NCI-H526 treated with DMSO at 0.1 percent for 48 hours (cell line): ENCODE data around the gene ALOX15B.
A peak's percentile ranks its signal among the peaks of the same experiment; 100 is the strongest.
"Not testable (repeated sequence)": the region's sequence is repeated elsewhere in the genome, so short reads cannot be mapped to it uniquely, and the experiment has no call there.

Experiments used
- DNase-seq: peaks from one replicate; lab custom pipeline; 2025; lab: John Stamatoyannopoulos, UW

Gene ALOX15B

DNA sequence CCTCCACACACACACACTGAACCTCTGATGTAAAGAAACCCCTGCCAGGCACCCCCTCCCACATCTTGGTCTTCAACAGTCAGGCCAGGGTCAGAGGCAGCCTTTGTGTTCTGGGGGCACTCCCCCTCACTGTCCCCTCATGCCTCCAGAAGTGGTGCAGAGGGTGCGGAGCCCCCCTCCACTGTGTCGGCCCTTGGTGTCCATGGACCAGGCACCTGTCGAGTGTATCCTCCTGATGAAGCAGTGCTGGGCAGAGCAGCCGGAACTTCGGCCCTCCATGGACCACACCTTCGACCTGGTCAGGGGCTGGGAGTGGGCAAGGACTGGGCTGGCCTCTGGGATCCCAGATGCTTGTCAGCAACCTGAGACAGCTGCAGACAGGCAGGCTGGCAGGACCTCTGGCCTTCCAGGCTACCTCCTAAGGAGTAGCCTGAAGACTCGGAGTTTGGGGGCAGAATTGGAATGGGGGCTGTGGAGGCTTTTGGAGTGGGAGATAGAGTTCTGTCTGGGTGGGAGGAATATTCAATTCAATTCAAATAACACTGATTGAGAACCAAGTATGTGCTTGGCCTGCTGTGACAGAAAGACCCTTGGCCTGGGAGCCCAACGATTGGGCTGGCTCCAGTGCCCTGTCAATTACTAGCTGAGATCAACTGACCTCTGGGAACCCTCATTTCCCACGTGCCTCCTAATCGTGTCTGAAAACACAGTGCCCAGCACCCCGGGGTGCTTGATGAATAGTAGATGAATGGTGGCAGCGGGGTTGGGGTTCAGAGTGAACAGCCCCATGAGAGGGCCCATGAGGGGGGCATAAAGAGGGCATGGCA lies 24.9 kb upstream of the ALOX15B start:
- DNase-seq, result no peak

DNA sequence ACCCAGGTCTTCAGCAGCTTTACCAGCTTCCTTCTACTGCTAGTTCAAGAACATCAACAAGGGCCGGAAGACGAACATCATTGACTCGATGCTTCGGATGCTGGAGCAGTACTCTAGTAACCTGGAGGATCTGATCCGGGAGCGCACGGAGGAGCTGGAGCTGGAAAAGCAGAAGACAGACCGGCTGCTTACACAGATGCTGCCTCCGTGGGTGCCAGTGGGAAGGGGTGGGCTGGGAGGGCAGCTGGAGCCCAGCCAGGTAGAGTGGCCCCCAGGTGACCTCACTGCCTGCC lies 24.4 kb upstream of the ALOX15B start:
- no peak for DNase-seq

DNA sequence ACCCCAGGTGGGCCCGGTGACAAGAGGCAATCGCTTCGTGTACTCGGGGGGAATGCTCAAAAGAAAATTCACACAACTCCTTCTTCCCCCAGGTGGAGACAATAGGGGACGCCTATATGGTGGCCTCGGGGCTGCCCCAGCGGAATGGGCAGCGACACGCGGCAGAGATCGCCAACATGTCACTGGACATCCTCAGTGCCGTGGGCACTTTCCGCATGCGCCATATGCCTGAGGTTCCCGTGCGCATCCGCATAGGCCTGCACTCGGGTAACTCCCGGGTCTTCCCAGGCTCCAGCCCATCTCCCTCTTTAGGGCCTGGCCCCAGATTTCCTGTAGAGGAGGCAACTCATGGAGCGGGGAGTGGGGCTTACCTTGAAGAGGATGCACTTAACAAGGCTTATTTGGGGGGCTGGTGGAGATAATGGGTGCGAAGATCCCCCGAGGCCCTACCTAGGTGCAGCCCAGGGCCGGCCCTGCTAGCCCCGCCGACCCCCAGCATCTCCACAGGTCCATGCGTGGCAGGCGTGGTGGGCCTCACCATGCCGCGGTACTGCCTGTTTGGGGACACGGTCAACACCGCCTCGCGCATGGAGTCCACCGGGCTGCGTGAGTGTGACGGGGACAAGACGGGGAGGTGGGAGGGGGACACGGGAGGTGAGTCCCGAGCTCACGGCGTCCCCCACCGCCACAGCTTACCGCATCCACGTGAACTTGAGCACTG lies 23.5 kb upstream of the ALOX15B start:
- DNase-seq, result no peak

DNA sequence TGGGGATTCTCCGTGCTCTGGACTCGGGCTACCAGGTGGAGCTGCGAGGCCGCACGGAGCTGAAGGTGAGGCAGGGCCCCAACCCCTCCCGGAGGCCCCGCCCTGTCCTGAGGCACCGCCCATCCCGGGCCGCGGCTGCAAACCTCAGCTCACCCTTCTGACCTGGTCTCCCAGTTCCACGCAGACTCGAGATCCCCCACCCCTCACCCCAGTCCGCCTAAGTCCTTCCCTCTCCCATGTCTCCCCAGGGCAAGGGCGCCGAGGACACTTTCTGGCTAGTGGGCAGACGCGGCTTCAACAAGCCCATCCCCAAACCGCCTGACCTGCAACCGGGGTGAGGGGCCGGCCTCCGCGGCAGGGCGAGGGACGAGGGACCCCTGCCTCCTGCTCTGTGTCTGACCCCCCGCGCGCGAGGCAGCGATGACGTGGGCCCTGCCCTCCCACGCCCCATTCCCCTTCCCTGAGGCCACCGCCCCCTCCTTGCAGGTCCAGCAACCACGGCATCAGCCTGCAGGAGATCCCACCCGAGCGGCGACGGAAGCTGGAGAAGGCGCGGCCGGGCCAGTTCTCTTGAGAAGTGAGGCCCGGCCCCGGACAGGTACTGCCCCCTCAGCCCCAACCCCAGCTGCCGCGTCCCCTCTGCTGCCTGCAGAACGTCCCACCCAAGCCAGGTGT lies 22.8 kb upstream of the ALOX15B start:
- no peak for DNase-seq

DNA sequence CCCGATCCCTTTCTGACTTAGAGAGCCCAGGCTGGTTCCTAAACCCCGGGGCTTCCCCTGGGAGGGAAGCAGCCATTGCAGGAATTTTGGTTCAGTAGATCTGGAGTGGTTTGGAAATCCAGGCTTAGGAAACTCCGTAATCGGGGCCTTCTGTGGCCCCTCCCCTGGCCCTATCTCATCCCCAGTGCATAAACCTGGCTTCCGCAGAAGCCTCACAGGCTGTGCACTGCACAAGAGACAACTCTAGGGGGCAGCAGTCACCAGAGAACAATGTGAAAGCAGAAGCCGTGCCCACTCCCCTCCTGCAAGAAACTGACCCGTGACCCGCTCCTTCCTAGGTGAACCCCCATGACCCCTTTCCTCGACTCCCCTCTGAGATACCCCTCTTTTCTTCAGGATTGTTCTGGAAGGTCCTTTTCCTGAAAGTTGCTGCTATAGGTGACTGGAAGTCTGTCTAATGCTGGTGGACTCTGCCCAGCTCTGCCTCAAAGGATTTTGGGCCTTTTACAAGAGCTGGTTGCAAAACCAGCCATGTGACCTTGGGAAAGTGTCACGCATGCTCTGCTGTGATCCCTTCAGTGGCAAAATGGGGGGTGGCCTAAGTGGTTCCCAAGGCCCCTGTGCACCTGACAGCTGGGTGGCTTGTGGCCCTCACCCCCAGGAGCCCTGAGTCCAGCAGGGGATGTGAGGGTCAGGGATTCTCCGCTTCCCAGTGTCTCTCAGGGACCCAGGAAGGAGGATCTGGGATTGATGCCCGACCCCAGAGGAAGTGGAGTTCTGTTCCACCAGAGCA lies 22.0 kb upstream of the ALOX15B start:
- peak; percentile 18 for DNase-seq

DNA sequence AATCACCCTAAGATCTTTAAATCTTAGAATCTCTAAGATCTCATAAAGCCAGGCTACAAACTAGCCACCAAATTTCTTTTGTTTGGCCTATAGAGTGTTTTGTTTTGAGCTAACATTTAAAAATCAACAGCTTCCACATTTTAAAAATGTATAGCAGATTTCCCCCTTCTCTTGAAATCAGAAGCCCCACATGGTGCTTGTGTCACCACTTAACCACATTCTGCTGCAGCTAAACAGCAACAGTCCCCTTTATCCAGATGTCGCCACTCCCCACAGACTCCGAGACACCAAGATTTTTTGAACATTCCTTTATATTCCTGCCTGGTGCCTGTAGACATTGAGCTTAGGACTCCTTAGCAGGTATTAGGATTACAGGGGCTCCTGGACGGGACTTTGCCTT lies 20.4 kb upstream of the ALOX15B start:
- DNase-seq, result no peak

DNA sequence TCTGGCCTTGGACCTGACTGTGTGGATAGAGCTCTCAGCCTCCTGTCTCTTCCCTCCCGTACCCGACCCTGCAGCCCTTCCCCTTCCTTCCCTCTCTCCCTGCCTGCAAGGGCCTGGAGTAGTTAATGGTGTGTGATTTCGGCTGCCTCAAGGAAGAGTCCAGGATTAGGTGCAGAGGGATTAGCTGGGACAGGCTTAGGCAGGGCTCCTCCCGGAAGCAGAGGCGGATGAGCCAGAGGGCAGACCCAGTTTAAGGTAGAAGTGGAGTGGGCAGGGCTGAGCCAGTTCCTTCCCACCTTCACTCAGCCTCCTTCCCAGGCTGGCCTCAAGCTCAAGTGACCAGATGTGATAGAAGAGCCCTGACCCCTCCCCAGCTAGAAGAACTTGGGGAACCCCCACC lies 19.7 kb upstream of the ALOX15B start:
- DNase-seq, result no peak

DNA sequence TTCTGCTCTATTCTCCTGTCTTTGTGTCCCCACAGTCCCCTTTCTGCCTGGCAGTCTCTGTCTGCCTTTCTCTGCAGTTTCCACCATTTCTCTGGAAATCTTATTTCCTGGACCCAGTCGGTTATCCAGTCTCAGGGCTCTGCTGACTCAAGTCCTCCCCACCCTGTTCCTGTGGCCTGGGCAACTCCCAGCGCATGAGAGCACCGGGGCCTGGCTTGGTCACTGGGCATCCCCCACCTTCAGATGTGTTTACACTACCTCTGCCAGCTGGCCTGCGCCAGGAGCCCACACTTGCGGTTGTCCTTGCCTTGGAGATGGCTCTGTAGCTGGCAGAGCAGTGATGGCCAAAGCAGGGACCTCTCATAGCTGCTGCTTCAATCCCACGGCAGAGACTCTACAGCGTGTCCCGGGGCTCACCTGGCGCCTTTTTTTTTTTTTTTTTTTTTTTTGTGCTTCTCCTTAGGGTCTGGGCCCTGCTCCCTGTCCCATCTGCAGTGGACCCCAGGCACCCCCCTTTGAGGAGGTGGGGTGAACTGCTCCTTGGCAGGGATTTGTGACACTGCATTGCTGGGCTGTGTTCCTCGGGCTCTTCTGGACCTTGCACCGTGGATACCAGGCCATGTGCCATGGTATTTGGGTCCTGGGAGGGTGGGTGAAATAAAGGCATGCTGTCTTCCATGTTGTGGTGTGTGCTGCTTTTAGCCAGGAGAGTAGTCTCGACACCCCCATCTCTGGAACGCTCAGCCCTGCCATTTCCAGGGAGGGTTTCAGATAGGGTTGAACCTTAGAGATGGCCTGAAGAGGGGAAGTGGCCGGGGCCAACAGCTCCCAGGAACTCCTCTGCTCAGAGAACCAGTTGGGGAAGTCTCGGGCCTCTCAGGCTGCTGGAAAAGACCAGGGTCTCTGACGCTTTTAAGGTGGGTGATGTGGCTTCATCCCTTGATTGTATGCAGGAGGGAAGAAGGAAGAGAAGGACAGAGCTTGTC lies 18.9 kb upstream of the ALOX15B start:
- DNase-seq, result no peak

DNA sequence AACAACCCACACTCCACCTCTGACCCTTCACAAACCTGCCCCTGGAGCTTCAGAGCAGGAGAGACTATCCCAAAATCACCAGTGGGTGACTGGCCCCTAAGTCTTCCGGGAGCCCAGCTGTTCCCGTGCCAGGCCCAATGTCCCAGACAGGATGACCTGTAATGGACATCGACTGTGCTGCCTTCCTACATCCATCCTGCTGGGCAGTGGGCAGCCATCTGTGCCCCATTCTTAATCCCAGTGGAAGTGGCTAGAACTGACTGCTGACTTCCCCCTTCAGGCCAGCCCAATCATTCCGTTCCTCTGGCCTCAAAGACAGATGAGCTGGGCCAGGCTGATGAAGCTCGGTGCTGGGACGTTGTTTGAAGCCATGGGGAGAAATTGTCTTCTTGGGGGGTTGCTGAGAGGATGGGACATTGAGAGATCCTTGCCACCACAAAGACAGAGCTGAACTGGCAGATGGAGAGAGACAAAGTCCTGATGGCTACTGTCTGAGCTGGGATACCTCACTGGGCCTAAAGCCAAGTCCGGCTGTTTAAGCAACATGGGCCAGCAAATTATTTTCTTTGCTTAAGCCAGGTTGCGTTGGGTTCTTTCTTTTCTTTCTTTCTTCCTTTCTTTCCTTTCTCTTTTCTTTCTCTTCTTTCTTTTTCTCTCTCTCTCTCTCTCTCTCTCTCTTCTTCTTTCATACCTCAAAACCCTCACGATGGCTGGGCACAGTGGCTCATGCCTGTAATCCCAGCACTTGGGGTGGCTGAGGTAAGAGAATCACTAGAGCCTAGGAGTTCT lies 17.9 kb upstream of the ALOX15B start:
- DNase-seq, result no peak

DNA sequence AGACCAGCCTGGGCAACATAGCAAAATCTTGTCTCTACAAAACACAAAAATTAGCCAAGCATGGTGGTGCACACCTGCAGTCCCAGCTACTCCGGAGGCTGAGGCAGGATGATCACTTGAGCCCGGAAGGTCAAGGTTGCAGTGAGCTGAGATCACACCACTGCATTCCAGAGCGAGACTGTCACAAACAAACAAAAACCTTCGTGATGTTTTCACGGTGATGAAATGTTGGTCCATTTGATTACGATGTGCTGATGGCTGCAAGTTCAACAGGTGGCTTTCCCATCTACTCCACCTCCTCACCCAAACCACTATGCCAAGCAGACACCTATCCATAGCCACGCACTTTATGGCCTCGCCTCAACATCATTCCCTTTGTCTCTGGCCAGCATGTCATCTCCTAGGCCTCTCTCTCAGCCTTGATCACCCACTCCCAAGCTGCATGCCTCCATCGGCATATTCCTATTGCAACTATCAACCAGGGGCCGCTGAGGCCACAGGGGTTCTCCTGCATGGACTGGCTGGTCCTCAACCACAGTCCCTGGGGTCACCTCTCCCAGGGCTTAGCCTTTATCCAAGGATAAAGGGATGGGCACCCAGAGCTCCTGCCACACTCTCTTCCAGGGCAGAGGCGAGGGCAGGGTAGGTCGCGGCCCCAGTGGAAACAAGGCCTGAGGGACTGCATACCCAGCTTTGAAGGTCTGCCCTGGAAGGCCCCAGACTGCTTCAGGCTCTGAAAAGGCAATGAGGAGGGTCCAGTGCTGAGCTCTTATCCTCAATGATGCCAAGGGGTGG lies 17.1 kb upstream of the ALOX15B start:
- DNase-seq, result no peak

DNA sequence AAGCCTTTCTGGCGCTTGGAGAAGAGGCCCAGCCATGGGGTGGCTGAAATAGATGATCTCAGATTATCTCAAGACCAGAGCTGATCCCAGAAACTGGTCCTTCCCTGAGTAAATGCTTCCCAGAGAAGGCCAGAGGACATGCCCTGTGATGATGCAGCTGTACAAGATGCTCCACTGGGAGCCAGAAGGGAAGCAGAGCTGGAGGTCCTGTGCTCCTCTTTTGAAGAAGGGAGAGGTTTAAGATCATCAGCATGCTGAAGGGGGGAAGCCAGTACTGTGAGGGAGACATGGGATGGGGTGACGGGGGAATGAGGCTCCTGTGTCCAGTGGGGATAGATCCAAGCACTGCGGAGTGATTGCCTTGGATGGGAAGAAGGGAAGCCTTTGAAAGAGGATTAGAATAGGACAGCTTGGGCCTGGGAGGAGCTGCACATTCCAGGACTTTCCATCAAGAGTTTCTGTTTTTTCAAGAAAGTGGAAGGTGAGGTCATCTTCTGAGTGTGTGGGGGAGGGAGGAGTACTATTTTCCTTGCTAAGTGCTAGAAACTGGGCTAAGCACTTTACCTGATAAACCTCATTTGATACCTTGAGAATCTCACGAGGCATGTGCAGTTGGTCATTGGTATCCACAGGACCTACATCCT lies 16.4 kb upstream of the ALOX15B start:
- no peak for DNase-seq

DNA sequence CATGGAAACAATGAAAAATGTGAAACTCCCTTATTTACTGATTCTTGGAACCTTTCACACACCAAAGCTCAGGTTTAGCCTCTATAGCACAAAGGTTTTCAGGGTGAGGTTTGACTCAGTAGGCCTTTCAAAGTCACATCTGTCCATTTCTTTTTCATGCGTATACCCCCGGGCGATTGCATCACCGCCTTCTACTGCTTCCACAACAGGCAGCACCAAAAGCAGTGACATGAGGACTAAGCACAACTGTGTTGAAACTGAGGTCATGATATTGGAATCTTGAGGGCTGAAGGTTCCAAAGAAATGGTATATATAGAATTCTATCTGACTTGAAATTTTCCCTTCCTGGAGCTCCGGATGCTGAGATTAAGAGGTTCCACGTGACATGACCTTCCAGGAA lies 14.7 kb upstream of the ALOX15B start:
- DNase-seq, result not testable (repeated sequence)

DNA sequence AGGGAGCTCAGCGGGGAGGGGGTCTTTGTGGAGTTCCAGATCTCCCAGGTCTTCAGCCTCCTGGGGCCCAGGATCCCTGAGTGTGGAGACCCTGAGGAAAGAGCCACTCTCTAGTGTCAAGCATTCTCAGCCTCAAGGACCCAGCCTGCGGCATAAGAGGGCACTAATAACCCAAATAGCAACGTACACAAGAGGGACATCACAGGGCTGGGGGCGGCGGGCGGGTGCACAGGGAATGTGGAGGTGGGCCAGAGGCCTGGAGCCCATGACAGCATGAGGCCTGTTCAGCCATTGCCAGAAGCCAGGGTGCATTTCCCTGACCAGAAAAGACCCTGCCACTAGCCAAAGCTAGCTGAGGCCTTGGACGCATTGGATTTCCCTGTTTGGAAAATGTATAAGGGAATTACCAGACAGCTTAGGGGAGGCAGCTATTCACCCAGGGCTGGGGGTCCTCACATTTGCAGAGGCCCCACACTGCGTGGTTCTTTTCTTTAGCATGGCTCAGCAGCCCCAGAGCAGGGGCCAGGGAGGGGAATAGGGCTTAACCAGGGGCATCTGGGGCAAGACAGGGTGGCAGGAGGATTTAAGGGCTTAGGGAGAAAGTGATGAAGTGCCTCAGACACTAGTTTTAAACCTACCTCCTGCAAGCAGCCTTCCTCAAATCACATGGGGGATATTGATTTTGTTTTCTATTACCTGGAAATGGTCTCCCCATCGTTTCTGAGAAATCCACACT lies 13.5 kb upstream of the ALOX15B start:
- no peak for DNase-seq

DNA sequence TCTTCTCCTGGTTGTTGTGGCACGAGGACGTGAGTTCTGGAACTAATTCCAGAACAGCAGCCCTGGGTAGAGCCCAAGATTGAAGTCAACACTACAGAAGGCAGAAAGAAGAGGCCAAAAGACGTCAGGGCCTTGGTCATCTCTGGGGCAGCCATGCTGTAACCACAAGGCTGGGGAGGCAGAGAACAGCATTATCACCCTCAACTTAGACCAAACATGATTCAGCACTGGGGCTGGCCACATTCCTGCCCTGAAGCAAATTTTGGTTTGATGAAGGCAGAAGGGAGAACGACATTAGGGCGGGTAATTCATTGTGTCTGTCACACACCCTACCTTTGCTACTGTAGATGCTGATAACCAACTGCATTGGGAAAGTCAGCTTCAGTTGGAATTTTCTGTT lies 9.7 kb upstream of the ALOX15B start:
- no peak for DNase-seq

DNA sequence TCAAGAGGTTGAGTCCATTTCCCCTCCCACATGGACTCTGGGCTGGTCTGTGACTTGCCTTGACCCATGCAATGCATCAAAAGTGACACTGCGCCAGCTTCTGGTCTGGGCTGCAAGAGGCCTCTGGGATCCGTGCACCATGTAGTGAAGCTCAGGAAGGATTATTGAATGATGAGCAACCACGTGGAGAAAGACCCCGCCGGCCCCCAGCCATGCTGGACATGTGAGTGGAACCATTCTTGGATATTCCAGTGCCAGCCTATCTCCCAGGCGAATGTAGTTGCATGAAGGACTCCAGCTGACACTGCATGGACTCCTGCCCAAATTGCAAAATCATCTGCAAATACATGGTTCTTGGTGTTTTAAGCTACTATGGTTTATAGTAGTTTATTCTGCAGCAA lies 7.6 kb upstream of the ALOX15B start:
- no peak for DNase-seq

DNA sequence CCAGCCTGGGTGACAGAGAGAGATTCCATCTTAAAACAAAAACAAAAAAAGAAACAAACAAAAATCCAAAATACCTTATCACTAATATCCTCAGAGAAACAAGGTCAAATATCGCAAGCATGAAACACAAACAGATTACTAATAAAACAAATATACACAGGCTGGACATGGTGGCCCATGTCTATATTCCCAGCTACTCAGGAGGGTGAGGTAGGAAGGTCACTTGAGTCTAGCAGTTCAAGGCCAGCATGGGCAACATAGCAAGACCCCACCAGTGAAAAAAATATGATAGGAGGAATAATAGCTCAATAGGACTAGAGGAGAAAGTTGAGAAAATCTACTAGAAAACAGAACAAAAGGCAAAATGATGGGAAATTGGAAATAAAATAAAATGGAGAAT lies 6.9 kb upstream of the ALOX15B start:
- DNase-seq, result no peak

DNA sequence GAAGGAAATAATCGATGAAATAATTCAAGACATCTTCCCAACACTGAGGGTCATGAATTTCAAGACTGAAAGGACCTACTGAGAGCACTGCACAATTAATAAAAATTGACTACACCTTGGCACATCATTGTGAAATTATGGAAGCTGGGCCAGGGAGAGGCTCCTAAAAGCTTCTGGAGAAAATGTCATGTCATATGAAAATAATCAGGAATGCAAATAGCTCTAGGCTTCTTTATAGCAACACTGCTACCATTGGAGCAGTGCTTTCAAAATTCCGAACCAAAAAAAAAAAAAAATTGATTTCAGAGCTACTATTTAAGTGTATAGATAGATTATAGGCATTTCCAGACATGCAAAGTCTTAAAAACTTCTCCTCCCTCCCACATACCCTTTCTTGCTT lies 6.4 kb upstream of the ALOX15B start:
- DNase-seq, result no peak

DNA sequence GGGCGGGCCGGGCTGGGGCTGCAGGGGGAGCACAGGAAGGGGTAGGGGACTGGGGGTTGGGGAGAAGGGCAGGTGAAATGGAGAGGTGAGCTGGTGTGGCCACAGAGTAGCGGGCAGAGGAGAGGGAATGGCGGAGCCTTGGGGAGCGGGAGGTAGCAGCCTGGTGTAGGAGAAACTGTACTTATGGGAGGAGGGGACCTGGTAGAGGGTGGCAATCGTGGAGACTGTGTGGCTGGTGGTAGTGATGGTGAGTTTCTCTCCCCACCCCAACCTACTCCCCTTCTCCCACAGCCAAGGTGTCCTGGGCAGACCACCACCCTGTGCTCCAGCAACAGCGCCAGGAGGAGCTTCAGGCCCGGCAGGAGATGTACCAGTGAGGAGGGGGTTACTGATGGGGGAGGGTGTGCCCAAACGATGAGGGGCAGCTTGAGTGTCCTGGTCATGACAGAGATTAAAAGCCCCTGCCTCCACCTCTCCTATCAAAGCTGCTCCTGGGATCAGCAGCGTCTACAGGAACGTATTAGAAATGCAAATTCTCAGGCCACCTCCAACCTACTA lies 831 bp downstream of the ALOX15B start:
- no peak for DNase-seq
